TTC549 (cell line): ENCODE results near the gene CYP46A1.
"Not testable (repeated sequence)": the region's sequence is repeated elsewhere in the genome, so short reads cannot be mapped to it uniquely, and the experiment has no call there.

Source experiments
- FAIRE-seq: peaks from 2 replicates; lab custom pipeline; 2012; peaks lifted over from hg19 to GRCh38; lab: Jason Lieb, UNC

CYP46A1 gene

DNA sequence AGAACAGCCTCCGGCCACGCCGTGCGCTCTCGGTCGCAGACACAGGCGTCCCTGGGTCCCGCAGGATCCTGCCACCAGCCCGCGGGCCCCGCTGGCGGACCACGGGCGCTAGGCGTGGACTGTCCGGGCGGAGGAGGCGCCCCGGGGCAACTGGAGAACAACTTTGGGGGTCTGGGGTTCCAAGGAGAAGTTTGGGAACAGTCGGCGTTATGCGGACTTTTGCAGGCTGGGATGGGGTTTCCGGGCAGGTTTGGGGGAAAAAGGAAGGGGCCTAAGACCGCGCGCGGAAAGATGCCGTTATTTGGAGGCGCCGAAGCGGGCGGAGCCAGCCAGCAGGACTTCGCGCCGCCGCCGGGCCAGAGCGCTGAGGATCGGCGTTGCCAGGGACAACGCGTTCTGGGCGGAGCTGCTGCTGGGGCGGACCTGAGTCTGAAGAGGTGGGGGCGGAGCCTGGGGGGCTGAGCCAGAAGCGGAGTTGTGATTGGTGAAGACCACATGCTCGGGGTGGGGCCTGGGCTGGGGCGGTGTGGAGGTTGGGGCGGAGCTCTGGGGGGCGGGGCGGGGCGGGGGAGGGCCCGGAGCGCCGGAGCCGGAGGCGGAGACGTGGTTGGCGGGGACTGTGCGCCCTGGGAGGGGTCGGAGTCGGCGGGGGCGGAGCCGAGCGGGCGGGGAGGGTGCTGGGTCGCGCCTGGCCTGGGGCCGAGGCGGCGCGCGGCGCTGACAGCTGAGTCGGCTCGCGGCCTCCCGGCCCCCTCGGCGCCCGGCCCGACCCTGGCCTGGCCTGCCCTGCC is at the start of gene CYP46A1:
Gene CYP46A1, plus strand, starts transcription at position 680 of the 791 bp plus-strand sequence. CDS start 120 bp downstream, outside the sequence.
- FAIRE-seq: peak; percentile 55

DNA sequence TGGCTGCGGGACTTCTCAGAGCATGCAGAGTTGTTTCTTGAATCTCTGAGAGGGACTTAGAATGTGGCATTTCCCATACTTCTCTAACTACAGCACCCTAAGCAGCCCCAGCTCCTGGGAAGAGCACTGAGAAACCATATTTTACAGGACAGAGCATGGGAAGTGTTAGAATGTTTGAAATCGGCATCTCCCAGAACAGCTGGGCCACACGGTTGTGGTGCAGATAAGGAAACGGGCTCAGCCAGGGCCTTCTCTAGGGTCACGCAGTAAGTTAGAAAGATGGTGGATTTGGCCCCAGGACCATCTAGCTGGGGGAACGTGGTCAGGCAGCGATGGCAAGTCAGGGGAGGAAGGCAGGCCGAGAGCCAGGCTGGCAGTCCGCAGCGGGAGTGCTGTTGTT is 49.7 kb upstream of the CYP46A1 start:
- no peak for FAIRE-seq

GRCh38 chr14:99635116-99635515 is 49.0 kb upstream of the CYP46A1 start:
- FAIRE-seq: no peak

DNA sequence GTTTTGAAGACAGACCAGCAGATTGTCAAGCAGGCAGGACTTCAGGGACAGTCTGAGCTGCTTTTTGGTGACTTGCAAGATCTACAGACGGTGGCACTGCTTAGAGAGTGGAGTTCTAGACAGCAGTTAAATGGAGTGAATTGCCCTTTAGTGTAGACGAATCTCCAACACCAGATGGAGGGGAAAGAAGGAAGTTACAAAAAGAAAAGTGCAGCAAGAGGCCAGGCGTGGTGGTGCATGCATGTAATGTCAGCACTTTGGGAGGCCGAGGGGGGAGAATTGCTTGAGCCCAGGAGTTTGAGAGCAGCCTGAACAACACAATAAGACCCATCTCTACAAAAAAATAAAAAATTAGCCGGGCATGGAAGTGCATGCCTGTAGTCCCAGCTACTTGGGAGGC is 47.6 kb upstream of the CYP46A1 start:
- FAIRE-seq: no peak

- FAIRE-seq: no peak
These were observed 46.5 kb upstream of the CYP46A1 start for GRCh38 chr14:99637624-99638023.

DNA sequence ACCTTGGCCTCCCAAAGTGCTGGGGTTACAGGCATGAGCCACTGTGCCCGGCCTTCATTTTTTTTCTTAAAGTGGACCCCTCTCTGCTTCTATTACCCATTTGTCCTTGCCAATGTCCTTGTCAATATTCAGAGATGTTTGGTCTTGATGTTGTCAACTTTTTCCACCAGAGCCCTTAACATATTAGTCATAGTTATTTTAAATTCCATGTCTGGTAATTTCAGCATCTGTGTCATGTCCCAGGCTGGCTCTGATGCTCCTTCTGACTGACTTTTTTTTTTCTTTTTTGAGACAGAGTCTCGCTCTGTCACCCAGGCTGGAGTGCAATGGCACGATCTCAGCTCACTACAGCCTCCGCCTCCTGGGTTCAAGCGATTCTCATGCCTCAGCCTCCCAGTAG is 41.3 kb upstream of the CYP46A1 start:
- not testable (repeated sequence) for FAIRE-seq

DNA sequence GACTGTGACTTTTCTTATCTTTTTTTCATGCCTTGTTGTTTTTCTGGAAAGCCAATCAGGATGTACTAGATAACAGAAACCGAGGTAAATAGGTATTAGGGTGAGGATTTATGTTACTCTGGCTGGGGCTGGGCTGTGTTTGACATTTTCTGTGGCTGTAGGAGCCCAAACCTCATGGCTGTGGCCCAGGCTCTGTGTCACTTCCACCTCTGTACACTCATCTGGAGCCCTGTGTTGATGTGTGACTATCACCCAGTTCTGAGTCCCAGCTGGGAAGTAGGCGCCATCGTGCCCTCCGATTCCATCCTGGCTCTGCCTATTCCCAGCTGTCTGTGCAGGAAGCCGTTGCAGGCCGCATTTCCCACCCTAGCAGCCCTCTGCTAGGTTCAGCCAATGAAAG is 40.8 kb upstream of the CYP46A1 start:
- no peak for FAIRE-seq

DNA sequence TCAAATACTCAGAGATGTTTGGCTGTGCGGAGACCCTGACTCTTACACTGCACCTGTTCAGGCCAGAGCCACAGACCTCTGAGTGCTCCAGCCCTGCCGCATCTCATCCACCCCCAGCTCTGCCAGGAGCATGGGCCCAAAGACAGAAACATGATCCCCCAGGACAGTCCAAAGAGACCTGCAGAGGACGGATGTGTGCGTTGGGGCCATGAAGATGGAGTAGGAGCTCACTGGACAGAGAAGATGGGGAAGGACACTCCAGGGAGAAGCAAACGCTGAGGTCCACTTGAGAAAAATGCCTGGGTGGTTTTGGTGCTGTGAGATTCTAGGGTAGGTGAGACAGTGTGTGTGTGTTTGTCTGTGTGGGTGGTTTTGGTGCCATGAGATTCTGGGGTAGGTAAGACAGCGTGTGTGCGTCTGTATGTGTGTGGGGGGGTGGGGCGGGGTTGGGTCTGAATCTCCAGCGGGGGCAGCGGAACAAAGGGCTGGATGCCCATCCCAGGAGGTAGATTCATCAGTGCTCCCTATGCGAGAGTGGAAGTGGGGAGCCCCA is 40.0 kb upstream of the CYP46A1 start:
- FAIRE-seq: no peak

DNA sequence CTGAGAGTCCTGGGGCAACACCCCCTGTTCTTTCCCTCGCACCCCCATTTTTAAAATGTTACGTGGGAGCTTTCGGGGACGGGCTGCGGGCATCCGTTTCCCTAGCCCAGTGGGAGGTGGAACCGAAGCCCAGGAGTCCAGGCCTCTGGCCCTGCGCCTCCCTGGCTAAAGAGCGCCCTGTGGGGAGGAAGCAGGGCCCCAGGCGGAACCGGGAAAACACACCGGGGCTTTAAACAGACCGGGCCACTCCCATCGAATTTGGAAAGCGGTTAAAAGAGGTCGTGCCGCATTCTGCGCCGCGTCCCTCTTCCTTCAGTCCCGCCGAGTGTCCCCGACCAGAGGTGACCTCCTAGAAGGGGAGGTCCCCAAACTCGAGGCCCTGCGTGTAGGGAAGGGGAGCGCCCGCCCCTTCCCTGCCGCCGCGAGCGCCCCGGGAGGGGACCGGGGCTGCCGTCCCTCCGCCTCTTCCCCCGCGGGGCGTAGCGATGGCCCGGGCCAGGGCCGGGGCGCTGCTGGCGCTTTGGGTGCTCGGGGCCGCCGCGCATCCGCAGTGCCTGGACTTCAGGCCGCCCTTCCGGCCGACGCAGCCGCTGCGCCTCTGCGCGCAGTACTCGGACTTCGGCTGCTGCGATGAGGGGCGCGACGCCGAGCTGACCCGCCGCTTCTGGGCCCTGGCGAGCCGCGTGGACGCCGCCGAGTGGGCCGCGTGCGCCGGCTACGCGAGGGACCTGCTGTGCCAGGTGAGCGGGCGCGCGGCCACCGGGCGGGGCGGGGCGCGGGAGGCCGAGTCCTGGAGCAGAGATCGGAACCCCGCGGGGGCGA is 39.2 kb upstream of the CYP46A1 start, which contains the start of gene HHIPL1:
Gene HHIPL1, plus strand, starts transcription at position 407 of the 822 bp plus-strand sequence. Its CDS starts 79 bp downstream, at position 486.
- FAIRE-seq: no peak

GRCh38 chr14:99645545-99646505 is 38.3 kb upstream of the CYP46A1 start:
- no peak for FAIRE-seq

DNA sequence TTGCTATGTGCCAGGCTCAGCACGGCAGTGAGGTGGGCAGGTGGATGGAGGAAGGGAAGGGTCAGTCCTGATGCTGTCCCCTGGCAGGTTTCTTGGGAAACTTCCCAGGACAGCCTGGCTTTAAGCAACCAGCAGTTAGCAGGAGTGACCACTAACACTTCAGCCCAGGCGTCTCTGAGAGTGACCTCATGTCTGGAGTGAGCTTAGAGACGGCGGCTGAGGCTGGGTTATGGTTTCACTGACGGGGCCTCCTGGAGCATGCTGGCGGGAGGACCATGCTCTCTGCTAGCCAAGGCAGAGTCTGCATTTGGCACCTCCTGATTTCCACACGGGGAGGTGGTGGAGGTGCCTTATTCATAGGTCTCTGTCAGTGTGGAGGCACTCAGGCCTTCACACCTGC is 36.7 kb upstream of the CYP46A1 start:
- FAIRE-seq: no peak

DNA sequence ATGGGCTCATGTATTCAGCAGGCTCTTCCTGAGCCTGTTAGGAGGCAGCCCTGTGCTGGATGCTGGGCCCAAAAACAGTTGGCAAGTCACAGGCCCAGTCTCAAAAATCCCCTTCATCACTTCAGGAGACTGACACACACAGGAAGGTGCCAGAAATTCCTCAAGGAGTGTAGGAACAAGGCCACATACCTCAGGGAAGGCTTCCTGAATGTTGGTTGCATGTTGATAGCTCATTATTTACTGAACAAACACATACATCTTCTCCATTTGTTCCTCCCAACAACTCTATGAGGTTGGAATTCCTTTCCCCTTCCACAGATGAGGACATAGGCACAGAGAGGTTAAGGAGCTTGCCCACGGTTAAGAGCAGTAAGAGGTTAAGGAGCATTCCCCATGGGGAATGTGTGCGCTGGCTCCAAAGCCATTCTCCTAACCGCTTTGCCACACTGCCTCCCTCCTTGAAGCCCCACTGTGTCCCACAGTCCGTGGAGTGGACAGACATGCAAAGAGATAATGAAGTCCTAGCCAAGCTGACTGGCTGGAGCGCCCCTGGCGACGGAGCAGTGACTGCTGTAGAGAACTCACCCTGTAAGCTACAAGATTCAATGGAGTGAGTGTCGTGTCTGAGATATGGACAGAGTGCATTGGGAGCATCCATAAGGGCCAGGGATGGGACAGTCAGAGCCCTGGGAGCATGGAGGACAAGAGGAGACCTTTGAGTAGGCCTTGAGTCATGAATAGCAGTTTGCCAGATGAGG is 35.9 kb upstream of the CYP46A1 start:
- FAIRE-seq: no peak

DNA sequence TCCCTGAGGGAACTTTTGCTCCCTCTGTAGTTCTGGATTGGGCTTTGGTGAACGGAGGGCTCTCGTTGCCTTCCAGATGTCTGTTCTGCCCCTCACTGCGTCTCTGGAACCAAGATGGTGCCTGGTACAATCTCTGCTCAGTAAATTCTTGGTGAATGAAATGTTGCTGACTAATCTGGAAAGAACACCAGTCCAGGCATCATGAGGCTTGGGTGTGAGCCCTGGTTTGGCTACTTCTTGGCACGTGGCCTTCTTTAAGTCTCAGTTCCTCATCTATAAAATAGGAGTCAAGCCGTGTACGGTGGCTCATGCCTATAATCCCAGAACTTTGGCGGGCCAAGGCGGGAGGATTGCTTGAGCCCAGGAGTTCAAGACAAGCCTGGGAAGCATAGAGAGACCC is 34.9 kb upstream of the CYP46A1 start:
- no peak for FAIRE-seq

DNA sequence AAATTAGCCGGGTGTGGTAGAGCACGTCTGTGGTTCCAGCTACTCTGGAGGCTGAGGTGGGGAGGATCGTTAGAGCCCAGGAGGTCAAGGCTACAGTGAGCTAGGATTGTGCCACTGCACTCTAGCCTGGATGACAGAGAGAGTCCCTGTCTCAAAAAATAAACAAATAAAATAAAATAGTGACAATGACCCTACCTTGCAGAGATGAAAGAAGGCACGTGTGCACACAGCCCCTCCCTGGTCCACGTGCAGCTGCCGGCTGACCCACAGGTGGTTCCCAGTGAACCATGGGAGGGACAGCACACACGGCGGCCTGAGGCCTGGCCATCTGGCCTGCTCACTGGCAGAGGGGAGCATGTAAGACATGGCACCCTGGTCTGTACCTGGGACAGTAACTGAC is 34.5 kb upstream of the CYP46A1 start:
- no peak for FAIRE-seq

DNA sequence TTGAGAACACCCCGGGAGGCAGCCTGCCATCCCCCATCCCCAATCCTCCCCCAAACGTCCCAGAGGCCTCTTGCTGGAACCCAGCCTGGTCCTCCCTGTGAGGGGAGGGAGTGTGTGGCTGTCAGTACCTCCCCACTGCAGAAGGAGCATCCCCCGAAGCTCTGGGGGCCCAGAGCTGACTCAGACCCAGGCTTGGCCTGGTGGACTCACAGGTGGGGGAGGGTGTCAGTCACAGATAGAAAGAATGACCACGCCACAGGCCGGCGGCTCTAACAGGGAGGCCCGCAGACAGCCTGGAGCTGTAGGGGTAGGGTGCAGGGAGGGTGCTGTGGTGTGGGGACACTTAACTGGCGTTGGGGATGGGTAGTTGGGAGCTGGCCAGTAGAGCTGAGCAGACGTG is 33.9 kb upstream of the CYP46A1 start:
- FAIRE-seq: no peak

DNA sequence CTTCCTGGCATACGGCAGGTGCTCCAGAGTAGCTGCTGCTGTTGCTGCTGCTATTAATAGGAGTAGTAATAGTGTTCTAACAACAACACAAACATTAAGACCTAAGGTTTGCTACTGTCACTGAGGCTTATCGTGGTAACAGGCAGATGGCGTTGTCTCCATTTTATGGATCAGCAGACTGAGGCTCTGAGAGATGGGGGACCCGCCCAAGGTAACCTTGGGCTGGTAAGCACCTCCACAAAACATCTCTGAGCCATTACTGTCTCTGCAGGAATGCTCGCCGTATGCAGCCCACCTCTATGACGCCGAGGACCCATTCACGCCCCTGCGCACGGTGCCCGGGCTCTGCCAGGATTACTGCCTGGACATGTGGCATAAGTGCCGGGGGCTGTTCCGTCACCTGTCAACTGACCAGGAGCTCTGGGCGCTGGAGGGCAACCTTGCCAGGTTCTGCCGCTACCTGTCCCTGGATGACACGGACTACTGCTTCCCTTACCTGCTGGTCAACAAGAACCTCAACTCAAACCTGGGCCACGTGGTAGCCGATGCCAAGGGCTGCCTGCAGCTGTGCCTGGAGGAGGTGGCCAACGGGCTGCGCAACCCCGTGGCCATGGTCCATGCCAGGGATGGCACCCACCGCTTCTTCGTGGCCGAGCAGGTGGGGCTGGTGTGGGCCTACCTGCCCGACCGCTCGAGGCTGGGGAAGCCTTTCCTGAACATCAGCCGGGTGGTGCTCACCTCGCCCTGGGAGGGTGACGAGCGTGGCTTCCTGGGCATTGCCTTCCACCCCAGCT is 31.9 kb upstream of the CYP46A1 start:
- no peak for FAIRE-seq

GRCh38 chr14:99654235-99654985 is 29.7 kb upstream of the CYP46A1 start:
- FAIRE-seq: no peak

GRCh38 chr14:99655521-99655920 is 28.6 kb upstream of the CYP46A1 start:
- no peak for FAIRE-seq

DNA sequence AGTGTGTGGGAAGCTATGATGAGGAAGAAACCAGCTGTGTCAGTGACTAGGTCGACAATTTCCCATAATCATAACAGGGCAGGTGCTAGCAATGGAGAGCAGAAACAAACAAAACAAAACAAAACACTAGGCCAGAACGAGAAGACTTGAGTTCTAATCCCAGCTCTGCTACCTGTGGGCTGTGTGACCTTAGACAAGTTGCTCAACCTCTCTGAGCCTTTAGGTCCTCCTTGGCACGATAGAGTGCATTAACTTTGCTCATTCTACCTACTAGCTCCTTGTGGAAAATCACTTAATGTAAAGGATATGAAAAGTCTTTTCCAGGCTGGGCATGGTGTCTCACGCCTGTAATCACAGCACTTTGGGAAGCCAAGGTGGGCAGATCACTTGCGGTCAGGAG is 27.9 kb upstream of the CYP46A1 start:
- FAIRE-seq: no peak
